HepG2 (cell line): Measurements from ENCODE around the gene CMTM1. TPM values are rescaled to one million over a fixed set of nuclear protein-coding genes. Genes with fewer than 3 reads are reported as not detected.

Source experiments
- CCDC6 ChIP-seq: sonication (generic); formaldehyde crosslinking; IDR thresholded peaks from 2 replicates; pipeline ENCODE4 v1.8.1; 2022; ENCODE audit warnings: mild to moderate bottlenecking, missing genetic modification reagents, moderate library complexity
- CHD2 ChIP-seq: IDR thresholded peaks from 2 replicates; pipeline ENCODE4 v1.6.1; 2011; ENCODE audit warnings: low read depth, low read length, improper control_type of control experiment
- ESRRA ChIP-seq: sonication (generic); formaldehyde crosslinking; IDR thresholded peaks from 2 replicates; pipeline ENCODE4 v1.5.1; 2020; ENCODE audit warnings: mild to moderate bottlenecking, low read depth, missing genetic modification reagents
- ETV6 ChIP-seq: sonication (generic); formaldehyde crosslinking; conservative IDR thresholded peaks from 2 replicates; pipeline ENCODE4 v1.4.0; 2020; ENCODE audit warnings: missing genetic modification reagents
- HHEX ChIP-seq: IDR thresholded peaks from 2 replicates; pipeline ENCODE4 v1.6.1; 2016; ENCODE audit warnings: control low read depth
- HOXA3 ChIP-seq: sonication (generic); formaldehyde crosslinking; IDR thresholded peaks from 2 replicates; pipeline ENCODE4 v1.5.0; 2020; ENCODE audit warnings: missing genetic modification reagents
- ISL2 ChIP-seq: sonication (generic); formaldehyde crosslinking; IDR thresholded peaks from 2 replicates; pipeline ENCODE4 v1.5.0; 2020; ENCODE audit warnings: missing genetic modification reagents
- KDM5A ChIP-seq: fragments of 200-600 bp; sonication (generic); IDR thresholded peaks from 2 replicates; pipeline ENCODE4 v1.7.0; 2018; ENCODE audit warnings: antibody characterized with exemption, mild to moderate bottlenecking, low read length, borderline replicate concordance
- ZFY ChIP-seq: sonication (generic); formaldehyde crosslinking; IDR thresholded peaks from 2 replicates; pipeline ENCODE4 v1.4.0; 2020; ENCODE audit warnings: missing genetic modification reagents
- ZSCAN20 ChIP-seq: sonication (generic); formaldehyde crosslinking; IDR thresholded peaks from 2 replicates; pipeline ENCODE4 v1.4.0; 2020; ENCODE audit warnings: missing genetic modification reagents, mild to moderate bottlenecking, borderline replicate concordance
- polyA plus RNA-seq, 8 experiments: library from polyadenylated mRNA; depleted of rRNA in 3 of 8; stranded (reverse) in 7 of 8; unstranded in 1 of 8; fragments of >200 nt; fragmentation: Illumina TruSeq in 4 of 8; extraction: Trizol in 4 of 8; gene quantifications; 2 replicates each; pipeline versions ENCODE4 v1.2.1 to v1.2.3, GENCODE V29; 2011 to 2016; ENCODE audit warnings: low read depth in 4 of 8, missing spikeins in 1 of 8, mixed read lengths in 1 of 8; ENCODE audit not compliant: insufficient read depth in 1 of 8
- total RNA-seq, 5 experiments: library from RNA; depleted of rRNA; stranded (reverse); fragments of >200 nt; fragmentation: Illumina TruSeq; extraction: Trizol; gene quantifications; 2 replicates each; pipeline ENCODE4 v1.2.3, GENCODE V29; 2016; ENCODE audit warnings: low read depth in 1 of 5
- TF ChIP-seq, protein P1 (sequence below): sonication (generic); formaldehyde crosslinking; IDR thresholded peaks from 2 replicates; pipeline ENCODE4 v1.5.0; 2020; ENCODE audit warnings: mild to moderate bottlenecking, missing genetic modification reagents
- TF ChIP-seq, protein P2 (sequence below): sonication (generic); formaldehyde crosslinking; IDR thresholded peaks from 2 replicates; pipeline ENCODE4 v1.8.0; 2022; ENCODE audit warnings: missing genetic modification reagents, mild to moderate bottlenecking, borderline replicate concordance
- TF ChIP-seq, protein P3 (sequence below): sonication (generic); formaldehyde crosslinking; IDR thresholded peaks from 2 replicates; pipeline ENCODE4 v1.4.0; 2020; ENCODE audit warnings: missing genetic modification reagents
- TF ChIP-seq, protein P4 (sequence below): sonication (generic); formaldehyde crosslinking; IDR thresholded peaks from 2 replicates; pipeline ENCODE4 v1.4.0; 2020; ENCODE audit warnings: missing genetic modification reagents
- TF ChIP-seq, protein P5 (sequence below): sonication (generic); formaldehyde crosslinking; IDR thresholded peaks from 2 replicates; pipeline ENCODE4 v1.8.0; 2022; ENCODE audit warnings: mild to moderate bottlenecking, missing genetic modification reagents; ENCODE audit not compliant: insufficient replicate concordance
- TF ChIP-seq, protein P6 (sequence below): IDR thresholded peaks from 2 replicates; pipeline ENCODE4 v1.6.1; 2016; ENCODE audit warnings: mild to moderate bottlenecking
- TF ChIP-seq, protein P7 (sequence below): sonication (generic); formaldehyde crosslinking; conservative IDR thresholded peaks from 2 replicates; pipeline ENCODE4 v1.4.0; 2020; ENCODE audit warnings: missing genetic modification reagents

CMTM1 gene
- total and polyA plus RNA-seq, 2 of the 13 experiments (the other 11 are each of a cell fraction or from before 2014, with no cell fraction given) = 1.7 to 2.9 TPM

DNA sequence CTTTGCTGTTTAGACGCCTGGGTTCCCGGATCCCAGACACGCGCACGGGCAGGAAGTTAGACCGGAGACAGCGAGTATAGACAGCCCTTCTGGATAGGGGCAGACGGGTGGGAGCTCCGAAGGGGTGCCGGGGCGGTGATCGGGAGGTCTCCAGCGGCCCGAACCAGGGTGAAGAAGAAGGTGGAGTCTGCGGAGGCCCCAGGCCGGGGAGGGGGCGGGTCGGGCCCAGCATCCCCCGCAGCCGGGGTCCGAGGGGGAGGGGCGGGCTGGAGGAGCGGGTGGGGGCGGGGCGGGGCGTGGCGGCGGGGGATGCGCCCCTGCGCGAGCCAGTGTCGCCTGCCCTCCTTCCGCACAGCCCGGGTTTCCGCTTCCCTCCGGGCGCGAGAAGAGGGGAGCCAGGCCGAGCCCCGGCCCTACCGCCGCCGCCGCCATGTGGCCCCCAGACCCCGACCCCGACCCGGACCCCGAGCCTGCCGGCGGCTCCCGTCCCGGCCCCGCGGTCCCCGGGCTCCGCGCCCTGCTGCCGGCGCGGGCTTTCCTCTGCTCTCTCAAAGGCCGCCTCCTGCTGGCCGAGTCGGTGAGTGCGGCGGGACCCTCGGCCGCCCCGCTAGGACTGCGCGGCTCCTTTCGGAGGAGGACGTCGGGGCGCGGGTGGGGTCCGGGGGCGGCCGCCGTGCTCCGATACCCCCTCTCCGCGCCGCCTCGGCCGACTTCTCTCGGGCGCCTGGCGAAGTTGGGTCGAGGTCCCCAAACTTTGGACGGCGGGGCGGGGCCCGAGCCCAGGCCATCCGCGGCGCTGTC lies 38.3 kb downstream of the CMTM1 start, which contains the start of gene CMTM3 (continued):
- TF ChIP-seq ESRRA (CRISPR knock-in tag) = 0 out of 2 replicates have a peak, but pooled peaks have one; percentile 45
- peak; percentile 29; the same call in 1 of the 2 replicates for TF ChIP-seq ISL2 (CRISPR knock-in tag)
- TF ChIP-seq CHD2 = no peak
- TF ChIP-seq, protein P1, sequence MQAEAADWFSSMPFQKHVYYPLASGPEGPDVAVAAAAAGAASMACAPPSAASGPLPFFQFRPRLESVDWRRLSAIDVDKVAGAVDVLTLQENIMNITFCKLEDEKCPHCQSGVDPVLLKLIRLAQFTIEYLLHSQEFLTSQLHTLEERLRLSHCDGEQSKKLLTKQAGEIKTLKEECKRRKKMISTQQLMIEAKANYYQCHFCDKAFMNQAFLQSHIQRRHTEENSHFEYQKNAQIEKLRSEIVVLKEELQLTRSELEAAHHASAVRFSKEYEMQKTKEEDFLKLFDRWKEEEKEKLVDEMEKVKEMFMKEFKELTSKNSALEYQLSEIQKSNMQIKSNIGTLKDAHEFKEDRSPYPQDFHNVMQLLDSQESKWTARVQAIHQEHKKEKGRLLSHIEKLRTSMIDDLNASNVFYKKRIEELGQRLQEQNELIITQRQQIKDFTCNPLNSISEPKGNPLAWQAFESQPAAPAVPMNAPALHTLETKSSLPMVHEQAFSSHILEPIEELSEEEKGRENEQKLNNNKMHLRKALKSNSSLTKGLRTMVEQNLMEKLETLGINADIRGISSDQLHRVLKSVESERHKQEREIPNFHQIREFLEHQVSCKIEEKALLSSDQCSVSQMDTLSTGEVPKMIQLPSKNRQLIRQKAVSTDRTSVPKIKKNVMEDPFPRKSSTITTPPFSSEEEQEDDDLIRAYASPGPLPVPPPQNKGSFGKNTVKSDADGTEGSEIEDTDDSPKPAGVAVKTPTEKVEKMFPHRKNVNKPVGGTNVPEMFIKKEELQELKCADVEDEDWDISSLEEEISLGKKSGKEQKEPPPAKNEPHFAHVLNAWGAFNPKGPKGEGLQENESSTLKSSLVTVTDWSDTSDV (CRISPR knock-in tag) = peak; percentile 51; the same call in 1 of the 2 replicates
- TF ChIP-seq, protein P2, sequence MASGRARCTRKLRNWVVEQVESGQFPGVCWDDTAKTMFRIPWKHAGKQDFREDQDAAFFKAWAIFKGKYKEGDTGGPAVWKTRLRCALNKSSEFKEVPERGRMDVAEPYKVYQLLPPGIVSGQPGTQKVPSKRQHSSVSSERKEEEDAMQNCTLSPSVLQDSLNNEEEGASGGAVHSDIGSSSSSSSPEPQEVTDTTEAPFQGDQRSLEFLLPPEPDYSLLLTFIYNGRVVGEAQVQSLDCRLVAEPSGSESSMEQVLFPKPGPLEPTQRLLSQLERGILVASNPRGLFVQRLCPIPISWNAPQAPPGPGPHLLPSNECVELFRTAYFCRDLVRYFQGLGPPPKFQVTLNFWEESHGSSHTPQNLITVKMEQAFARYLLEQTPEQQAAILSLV (CRISPR knock-in tag) = no peak; the same call in 1 of the 2 replicates
- TF ChIP-seq ZFY (CRISPR knock-in tag) = peak; percentile 59
- TF ChIP-seq KDM5A = no peak; the same call in 1 of the 2 replicates
- TF ChIP-seq ZSCAN20 (CRISPR knock-in tag) = peak; percentile 69; the same call in 1 of the 2 replicates
- 0 out of 2 replicates have a peak, but pooled peaks have one; percentile 33 for TF ChIP-seq CCDC6
- TF ChIP-seq, protein P3, sequence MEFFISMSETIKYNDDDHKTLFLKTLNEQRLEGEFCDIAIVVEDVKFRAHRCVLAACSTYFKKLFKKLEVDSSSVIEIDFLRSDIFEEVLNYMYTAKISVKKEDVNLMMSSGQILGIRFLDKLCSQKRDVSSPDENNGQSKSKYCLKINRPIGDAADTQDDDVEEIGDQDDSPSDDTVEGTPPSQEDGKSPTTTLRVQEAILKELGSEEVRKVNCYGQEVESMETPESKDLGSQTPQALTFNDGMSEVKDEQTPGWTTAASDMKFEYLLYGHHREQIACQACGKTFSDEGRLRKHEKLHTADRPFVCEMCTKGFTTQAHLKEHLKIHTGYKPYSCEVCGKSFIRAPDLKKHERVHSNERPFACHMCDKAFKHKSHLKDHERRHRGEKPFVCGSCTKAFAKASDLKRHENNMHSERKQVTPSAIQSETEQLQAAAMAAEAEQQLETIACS (CRISPR knock-in tag) = 0 out of 2 replicates have a peak, but pooled peaks have one; percentile 36
- TF ChIP-seq ETV6 = 0 out of 2 replicates have a peak, but pooled peaks have one; percentile 27
- TF ChIP-seq HOXA3 (CRISPR knock-in tag) = no peak; the same call in none of the 2 replicates
- TF ChIP-seq HHEX (CRISPR knock-in tag) = no peak
- TF ChIP-seq, protein P4, sequence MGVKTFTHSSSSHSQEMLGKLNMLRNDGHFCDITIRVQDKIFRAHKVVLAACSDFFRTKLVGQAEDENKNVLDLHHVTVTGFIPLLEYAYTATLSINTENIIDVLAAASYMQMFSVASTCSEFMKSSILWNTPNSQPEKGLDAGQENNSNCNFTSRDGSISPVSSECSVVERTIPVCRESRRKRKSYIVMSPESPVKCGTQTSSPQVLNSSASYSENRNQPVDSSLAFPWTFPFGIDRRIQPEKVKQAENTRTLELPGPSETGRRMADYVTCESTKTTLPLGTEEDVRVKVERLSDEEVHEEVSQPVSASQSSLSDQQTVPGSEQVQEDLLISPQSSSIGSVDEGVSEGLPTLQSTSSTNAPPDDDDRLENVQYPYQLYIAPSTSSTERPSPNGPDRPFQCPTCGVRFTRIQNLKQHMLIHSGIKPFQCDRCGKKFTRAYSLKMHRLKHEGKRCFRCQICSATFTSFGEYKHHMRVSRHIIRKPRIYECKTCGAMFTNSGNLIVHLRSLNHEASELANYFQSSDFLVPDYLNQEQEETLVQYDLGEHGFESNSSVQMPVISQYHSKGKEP (CRISPR knock-in tag) = no peak
- TF ChIP-seq, protein P5, sequence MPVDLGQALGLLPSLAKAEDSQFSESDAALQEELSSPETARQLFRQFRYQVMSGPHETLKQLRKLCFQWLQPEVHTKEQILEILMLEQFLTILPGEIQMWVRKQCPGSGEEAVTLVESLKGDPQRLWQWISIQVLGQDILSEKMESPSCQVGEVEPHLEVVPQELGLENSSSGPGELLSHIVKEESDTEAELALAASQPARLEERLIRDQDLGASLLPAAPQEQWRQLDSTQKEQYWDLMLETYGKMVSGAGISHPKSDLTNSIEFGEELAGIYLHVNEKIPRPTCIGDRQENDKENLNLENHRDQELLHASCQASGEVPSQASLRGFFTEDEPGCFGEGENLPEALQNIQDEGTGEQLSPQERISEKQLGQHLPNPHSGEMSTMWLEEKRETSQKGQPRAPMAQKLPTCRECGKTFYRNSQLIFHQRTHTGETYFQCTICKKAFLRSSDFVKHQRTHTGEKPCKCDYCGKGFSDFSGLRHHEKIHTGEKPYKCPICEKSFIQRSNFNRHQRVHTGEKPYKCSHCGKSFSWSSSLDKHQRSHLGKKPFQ (CRISPR knock-in tag) = peak; percentile 7
- TF ChIP-seq, protein P6, sequence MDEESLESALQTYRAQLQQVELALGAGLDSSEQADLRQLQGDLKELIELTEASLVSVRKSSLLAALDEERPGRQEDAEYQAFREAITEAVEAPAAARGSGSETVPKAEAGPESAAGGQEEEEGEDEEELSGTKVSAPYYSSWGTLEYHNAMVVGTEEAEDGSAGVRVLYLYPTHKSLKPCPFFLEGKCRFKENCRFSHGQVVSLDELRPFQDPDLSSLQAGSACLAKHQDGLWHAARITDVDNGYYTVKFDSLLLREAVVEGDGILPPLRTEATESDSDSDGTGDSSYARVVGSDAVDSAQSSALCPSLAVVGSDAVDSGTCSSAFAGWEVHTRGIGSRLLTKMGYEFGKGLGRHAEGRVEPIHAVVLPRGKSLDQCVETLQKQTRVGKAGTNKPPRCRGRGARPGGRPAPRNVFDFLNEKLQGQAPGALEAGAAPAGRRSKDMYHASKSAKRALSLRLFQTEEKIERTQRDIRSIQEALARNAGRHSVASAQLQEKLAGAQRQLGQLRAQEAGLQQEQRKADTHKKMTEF (CRISPR knock-in tag) = 0 out of 2 replicates have a peak, but pooled peaks have one; percentile 66
- TF ChIP-seq, protein P7, sequence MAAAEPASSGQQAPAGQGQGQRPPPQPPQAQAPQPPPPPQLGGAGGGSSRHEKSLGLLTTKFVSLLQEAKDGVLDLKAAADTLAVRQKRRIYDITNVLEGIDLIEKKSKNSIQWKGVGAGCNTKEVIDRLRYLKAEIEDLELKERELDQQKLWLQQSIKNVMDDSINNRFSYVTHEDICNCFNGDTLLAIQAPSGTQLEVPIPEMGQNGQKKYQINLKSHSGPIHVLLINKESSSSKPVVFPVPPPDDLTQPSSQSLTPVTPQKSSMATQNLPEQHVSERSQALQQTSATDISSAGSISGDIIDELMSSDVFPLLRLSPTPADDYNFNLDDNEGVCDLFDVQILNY (CRISPR knock-in tag) = peak; percentile 45; the same call in 1 of the 2 replicates
